Gastroesophageal sphincter (tissue), 4 donors: Measurements from ENCODE around the gene IL31RA. TPM values are rescaled to one million over a fixed set of nuclear protein-coding genes. Genes with fewer than 3 reads are reported as not detected.

ENCODE experiments used
- ATAC-seq: fragments of 150-250 bp; one replicate; pipeline ENCODE4 v1.9.1; 2016; ENCODE audit warnings: mild to moderate bottlenecking, moderate library complexity
- H3K27ac ChIP-seq, 4 donors: fragments of 200-600 bp; sonication (generic) in 3 of 4; 1 replicate in 3 of 4; 2 replicates in 1 of 4; pipeline ENCODE4 v1.5.1; 2016 to 2019
- H3K27me3 ChIP-seq: fragments of 200-600 bp; sonication (generic); one replicate; pipeline ENCODE4 v1.5.1; 2019
- H3K36me3 ChIP-seq, 2 donors: fragments of 200-600 bp; sonication (generic); one replicate each; pipeline ENCODE4 v1.5.1; 2019; ENCODE audit warnings: control low read depth in 1 of 2
- H3K4me1 ChIP-seq, 3 donors: fragments of 200-600 bp; sonication (generic); 1 replicate in 2 of 3; 2 replicates in 1 of 3; pipeline ENCODE4 v1.5.1; 2016 to 2019; ENCODE audit warnings: control low read depth in 2 of 3
- H3K4me3 ChIP-seq, 2 donors: fragments of 200-600 bp; sonication (generic); one replicate each; pipeline ENCODE4 v1.5.1; 2019; ENCODE audit warnings: mild to moderate bottlenecking in 1 of 2, moderate library complexity in 1 of 2
- H3K9me3 ChIP-seq, 3 donors: fragments of 200-600 bp; sonication (generic); one replicate each; pipeline ENCODE4 v1.5.1; 2017 to 2019; ENCODE audit warnings: control low read depth in 2 of 3
- EP300 ChIP-seq: sonication (generic); formaldehyde crosslinking; IDR thresholded peaks from one replicate; pipeline ENCODE4 v1.6.1; 2017; ENCODE audit warnings: antibody characterized with exemption, mild to moderate bottlenecking
- POLR2A ChIP-seq, 2 donors: fragments of 450-650 bp; IDR thresholded peaks; one replicate each; pipeline ENCODE4 v1.6.1; 2017; ENCODE audit warnings: antibody characterized with exemption in 2 of 2, mild to moderate bottlenecking in 2 of 2, moderate library complexity in 1 of 2
- POLR2AphosphoS5 ChIP-seq: sonication (generic); formaldehyde crosslinking; IDR thresholded peaks from one replicate; pipeline ENCODE4 v1.6.1; 2017; ENCODE audit warnings: antibody characterized with exemption
- WGBS, 2 donors: methylation state at CpG; one replicate each; pipeline ENCODE4 v1.1.5; 2018; ENCODE audit warnings: low coverage in 1 of 2; 5-methylcytosine and 5-hydroxymethylcytosine counted together
- total RNA-seq, 4 donors: library from RNA; depleted of rRNA; stranded (reverse); fragments of >200 nt; gene quantifications; one replicate each; pipeline ENCODE4 v1.1.0, GENCODE V29; 2016
- TF ChIP-seq, protein P1 (sequence below), 4 experiments: fragments of 200-600 bp in 2 of 4; fragments of 450-650 bp in 2 of 4; sonication (generic) in 1 of 4; IDR thresholded peaks; one replicate each; pipeline ENCODE4 v1.5.1; 2017 to 2019; ENCODE audit warnings: antibody characterized with exemption in 4 of 4, mild to moderate bottlenecking in 2 of 4, moderate library complexity in 2 of 4

IL31RA gene
- total RNA-seq, 4 donors from 2014 or later: 0.13 to 0.57 TPM; not detected in 2

GRCh38 chr5:55929020-55929799, 78.1 kb downstream of the IL31RA start:
- no peak for ATAC-seq
- Histone ChIP-seq H3K27ac (no peak overlapping the region), H3K36me3 (peaks cover 0 to 10% of the 10 kb centered on the region in 2 donors), H3K4me3 (no peak overlapping the region), H3K4me1 (no peaks in the 10 kb centered on the region), H3K9me3 (no peaks in the 10 kb centered on the region), H3K27me3 (peaks cover 6% of the 10 kb centered on the region)
- WGBS, 2 donors: 84% methylated on average over 6 to 8 of the region's 12 CpGs
- TF ChIP-seq, protein P1, sequence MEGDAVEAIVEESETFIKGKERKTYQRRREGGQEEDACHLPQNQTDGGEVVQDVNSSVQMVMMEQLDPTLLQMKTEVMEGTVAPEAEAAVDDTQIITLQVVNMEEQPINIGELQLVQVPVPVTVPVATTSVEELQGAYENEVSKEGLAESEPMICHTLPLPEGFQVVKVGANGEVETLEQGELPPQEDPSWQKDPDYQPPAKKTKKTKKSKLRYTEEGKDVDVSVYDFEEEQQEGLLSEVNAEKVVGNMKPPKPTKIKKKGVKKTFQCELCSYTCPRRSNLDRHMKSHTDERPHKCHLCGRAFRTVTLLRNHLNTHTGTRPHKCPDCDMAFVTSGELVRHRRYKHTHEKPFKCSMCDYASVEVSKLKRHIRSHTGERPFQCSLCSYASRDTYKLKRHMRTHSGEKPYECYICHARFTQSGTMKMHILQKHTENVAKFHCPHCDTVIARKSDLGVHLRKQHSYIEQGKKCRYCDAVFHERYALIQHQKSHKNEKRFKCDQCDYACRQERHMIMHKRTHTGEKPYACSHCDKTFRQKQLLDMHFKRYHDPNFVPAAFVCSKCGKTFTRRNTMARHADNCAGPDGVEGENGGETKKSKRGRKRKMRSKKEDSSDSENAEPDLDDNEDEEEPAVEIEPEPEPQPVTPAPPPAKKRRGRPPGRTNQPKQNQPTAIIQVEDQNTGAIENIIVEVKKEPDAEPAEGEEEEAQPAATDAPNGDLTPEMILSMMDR (IDR thresholded peaks at IDR 0.05): no peak
- TF ChIP-seq POLR2A (IDR thresholded peaks at IDR 0.05) (no peak), POLR2AphosphoS5 (no peak)

DNA sequence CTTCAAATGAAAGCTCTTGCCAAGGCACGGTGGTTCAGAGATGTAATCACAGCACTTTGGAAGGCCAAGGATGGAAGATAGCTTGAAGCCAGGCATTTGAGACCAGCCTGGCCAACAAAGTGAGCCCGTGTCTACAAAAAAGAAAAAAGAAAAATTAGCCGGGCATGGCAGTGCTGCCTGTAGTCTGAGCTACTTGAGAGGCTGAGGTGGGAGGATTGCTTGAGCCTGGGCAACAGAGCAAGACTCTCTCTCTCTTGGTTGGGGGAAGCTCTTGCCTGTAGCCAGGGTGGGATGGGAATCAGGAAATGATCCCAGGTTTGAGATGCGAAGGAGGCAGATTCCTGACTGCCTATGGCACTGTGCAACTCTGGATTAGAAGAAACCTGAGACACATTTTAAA, 81.5 kb downstream of the IL31RA start:
- Histone ChIP-seq H3K9me3 (no peaks in the 10 kb centered on the region), H3K4me3 (no peak overlapping the region), H3K27ac (no peak overlapping the region), H3K4me1 (peaks cover 0 to 9% (median 0%) of the 10 kb centered on the region in 3 donors), H3K36me3 (peaks cover 0 to 22% of the 10 kb centered on the region in 2 donors), H3K27me3 (no peaks in the 10 kb centered on the region)
- TF ChIP-seq POLR2AphosphoS5 (no peak), EP300 (no peak), POLR2A (IDR thresholded peaks at IDR 0.05) (no peak)
- TF ChIP-seq, protein P1 (IDR thresholded peaks at IDR 0.05): no peak
- ATAC-seq: no peak
- 74 to 86% methylated on average over 2 to 3 of the region's 4 CpGs for WGBS, 2 donors

- H3K27me3 ChIP-seq: no peaks in the 10 kb centered on the region
- no peak overlapping the region for H3K27ac ChIP-seq
- no peak for ATAC-seq
- H3K36me3 ChIP-seq: peaks cover 2 to 30% of the 10 kb centered on the region in 2 donors
- no peak overlapping the region for H3K4me3 ChIP-seq
- WGBS, 2 donors: 74 to 85% methylated on average over 12 to 13 of the region's 14 CpGs
- TF ChIP-seq POLR2AphosphoS5 (no peak), EP300 (no peak), POLR2A (IDR thresholded peaks at IDR 0.05) (no peak)
- TF ChIP-seq, protein P1 (IDR thresholded peaks at IDR 0.05): no peak
- no peaks in the 10 kb centered on the region for H3K9me3 ChIP-seq
- H3K4me1 ChIP-seq: peaks cover 0 to 9% (median 0%) of the 10 kb centered on the region in 3 donors
These were observed 82.4 kb downstream of the IL31RA start for GRCh38 chr5:55933377-55934114.

DNA sequence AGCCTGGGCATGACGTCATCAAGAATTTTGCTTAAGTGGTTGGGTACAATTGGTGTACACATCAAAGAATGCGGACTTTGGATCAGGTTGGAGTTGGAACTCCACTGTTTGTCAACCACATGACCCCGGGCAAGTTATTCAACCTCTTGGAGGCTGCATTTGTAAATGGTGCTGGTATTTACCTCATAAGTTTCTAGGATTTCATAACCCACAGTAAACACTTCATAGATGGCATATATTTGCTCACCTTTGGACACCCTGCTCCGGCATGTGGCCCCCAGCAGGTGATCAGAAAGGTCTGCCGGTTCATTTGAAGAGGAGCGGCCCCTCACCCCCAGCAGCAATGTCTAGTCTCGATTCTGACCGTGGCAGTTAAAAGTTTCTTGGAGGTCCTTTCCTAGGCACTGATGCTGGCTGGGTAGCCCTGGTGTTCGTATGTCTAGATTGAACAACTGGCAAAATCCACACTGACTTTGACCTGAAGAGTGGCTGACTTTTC, 83.0 kb downstream of the IL31RA start:
- 93 to 94% methylated on average over 3 to 9 of the region's 9 CpGs for WGBS, 2 donors
- H3K4me3 ChIP-seq: no peak overlapping the region
- H3K36me3 ChIP-seq: peaks cover 2 to 37% of the 10 kb centered on the region in 2 donors
- H3K27me3 ChIP-seq: no peaks in the 10 kb centered on the region
- no peak overlapping the region for H3K27ac ChIP-seq
- ATAC-seq: no peak
- H3K9me3 ChIP-seq: no peaks in the 10 kb centered on the region
- TF ChIP-seq EP300: no peak
- TF ChIP-seq POLR2A (IDR thresholded peaks at IDR 0.05): no peak
- TF ChIP-seq, protein P1 (IDR thresholded peaks at IDR 0.05): no peak
- no peak for TF ChIP-seq POLR2AphosphoS5
- peaks cover 0 to 9% (median 0%) of the 10 kb centered on the region in 3 donors for H3K4me1 ChIP-seq
